Fibroblast of skin of scalp (primary cell): ENCODE results near the gene ENKD1.

ENCODE experiments used
- DNase-seq: peaks from one replicate; pipeline ENCODE4 v3.0.0-alpha.2; 2013

ENKD1 gene

DNA sequence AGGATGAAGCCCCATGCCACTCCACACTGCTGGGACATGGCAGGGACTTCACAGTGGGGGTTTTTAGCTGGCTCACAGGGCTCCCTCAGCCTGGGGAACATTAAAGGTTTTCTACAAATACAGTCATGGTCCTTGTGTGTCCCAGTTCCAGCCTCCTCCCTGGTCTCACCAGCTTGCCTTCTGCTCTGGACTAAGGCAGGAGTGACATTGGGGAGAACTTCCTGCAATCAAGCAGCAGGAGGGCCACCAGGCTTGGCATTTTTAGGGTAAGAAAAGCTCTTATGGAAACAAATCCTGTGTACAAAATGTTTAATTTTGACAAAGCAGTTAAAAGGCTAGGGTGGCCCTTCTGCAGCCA is 3.9 kb downstream of the ENKD1 start:
- DNase-seq, result no peak

DNA sequence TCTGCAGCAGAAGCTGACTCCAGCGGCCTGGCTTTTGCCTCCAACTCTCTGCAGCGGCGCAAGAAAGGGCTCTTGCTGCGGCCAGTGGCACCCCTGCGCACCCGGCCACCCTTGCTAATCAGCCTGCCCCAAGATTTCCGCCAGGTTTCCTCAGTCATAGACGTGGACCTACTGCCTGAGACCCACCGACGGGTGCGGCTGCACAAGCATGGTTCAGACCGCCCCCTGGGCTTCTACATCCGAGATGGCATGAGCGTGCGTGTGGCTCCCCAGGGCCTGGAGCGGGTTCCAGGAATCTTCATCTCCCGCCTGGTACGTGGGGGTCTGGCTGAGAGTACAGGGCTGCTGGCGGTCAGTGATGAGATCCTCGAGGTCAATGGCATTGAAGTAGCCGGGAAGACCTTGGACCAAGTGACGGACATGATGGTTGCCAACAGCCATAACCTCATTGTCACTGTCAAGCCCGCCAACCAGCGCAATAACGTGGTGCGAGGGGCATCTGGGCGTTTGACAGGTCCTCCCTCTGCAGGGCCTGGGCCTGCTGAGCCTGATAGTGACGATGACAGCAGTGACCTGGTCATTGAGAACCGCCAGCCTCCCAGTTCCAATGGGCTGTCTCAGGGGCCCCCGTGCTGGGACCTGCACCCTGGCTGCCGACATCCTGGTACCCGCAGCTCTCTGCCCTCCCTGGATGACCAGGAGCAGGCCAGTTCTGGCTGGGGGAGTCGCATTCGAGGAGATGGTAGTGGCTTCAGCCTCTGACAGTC is 4.5 kb downstream of the ENKD1 start:
- DNase-seq, result no peak

DNA sequence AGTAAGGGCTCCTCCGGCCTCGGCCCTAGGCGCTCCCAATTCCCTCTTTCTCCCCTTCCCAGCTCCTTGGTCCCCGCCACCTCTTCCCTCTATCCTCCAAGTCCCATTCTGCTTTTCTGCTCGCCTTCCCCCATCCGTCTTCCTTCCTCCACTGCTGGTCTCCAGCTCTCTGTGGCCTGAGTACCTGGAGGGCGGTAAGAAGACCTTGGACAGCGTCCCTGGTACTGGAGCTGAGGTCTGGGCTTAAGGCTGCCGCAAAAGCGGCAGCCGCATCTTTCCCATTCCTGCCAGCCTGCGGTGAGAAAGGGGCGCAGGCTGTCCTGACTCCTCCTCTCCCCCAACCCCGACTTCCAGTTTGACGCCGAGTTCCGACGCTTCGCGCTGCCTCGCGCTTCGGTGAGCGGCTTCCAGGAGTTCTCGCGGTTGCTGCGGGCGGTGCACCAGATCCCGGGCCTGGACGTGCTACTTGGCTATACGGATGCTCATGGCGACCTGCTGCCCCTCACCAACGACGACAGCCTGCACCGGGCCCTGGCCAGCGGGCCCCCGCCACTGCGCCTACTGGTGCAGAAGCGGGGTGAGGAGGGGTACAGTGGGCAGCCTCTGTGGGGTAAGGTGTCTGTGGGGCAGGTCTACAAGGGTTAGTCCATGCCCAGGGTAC is 5.3 kb downstream of the ENKD1 start:
- peak; percentile 21 for DNase-seq

DNA sequence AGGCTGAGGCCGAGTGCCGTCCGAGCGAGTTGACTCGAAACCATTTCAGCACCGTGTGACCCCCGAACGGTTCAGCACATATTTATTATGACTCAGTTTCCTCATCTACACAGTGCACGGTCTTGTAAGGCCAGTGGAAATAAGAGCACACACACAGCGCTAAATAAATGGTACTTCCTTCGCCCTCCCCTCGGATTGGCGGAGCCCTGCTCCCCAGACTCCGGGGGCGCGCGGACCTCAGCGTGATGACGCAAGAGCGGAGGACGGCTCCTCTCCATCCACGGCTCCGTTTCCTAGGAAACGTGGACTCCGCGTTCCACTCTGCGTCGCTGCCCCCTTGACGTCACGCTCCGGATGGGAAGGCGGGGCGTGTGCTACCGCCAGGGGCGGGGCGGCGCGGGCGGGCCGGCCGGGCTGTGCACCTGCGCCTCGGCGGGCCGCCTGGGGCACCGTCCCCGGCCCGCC is 6.0 kb downstream of the ENKD1 start, which contains the start of gene PARD6A:
Gene PARD6A (plus strand): TSS at position 397 of the 465 bp plus-strand sequence. CDS start 79 bp downstream, outside the sequence.
- peak; percentile 97 for DNase-seq

DNA sequence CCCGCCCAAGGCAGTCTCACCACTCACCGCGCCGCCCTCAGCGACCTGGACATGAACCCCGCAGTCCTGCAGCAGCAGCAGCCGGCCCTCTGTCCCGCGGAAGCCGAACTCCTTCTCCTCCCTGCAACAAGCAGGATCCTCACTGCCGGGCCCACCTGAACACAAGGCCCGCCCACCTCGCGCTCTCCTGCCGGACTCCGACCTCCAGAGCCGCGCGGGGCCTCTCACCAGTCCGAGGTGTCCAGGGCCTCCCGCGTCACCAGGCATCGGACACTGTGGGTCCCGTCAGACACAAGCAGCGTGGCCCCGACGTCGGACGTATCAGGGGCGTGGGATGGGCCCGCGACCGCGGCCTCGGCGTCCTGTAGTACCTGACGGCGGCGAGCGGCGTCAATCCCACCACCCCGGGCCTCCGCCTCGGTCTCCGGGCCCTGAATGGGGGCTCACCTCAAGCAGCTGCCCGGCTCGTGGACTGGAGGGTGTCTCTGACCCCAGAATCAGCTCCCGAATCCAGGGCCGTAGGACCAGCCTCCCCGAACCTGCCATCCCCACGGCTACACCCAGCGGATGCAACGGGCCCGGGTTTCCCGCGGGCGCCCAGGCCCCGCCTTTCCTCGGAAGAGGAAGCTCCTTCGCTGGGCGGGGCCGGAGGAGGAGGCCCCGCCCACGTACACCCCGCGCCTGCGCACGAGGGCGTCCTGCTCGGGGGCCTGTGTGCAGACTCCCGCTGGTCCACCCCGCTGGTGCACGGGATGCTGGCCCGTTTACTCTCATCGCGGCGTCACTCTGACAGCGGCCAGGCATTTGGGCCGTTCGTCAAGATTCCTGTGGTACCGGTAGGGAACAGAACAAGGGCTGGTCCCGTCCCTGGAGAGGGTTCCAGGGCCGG is 6.6 kb downstream of the ENKD1 start, which contains the start of gene ACD:
Gene ACD (minus strand): TSS at position 586 of the 889 bp plus-strand sequence. CDS start 40 bp downstream, at position 546.
- DNase-seq, result peak; percentile 91

DNA sequence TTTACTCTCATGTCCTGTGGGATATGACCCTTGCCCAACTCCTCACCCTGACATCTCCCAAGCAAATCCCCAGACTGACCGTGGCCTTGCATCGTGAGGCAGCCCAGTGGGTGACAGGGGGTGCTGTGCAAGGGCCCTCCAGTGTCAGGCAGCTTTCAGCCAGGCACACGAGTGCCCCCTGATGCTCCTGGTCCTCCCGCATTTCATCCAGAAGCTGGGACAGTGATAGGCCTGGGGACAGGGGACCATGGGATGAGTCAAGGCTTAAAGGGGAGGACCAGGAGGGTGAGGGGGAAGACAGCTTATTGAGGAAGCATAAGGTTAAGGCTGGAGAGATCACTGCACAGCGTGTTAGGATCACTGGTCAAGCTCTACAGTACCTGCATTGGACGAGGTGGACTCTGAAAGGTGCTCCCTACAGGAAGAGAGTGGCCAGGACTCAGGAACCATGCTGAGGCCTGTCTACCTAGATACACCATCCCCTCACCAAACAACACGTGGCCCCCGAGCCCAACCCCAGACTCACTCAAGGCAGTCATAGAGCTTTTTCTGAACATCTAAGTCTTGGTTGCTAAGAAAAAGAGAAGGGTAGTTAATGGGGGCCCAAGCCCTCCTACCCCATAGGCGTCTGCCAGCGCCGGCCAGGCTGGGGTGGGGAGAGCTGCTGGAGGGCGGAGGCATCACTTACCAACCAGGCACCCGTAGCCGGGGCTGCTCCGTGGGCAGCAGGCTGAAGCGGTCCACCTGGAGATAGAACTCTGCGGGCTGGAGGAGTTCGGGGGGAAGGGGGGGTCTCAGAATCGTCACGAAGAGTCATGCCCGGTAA is 7.5 kb downstream of the ENKD1 start:
- DNase-seq, result no peak

DNA sequence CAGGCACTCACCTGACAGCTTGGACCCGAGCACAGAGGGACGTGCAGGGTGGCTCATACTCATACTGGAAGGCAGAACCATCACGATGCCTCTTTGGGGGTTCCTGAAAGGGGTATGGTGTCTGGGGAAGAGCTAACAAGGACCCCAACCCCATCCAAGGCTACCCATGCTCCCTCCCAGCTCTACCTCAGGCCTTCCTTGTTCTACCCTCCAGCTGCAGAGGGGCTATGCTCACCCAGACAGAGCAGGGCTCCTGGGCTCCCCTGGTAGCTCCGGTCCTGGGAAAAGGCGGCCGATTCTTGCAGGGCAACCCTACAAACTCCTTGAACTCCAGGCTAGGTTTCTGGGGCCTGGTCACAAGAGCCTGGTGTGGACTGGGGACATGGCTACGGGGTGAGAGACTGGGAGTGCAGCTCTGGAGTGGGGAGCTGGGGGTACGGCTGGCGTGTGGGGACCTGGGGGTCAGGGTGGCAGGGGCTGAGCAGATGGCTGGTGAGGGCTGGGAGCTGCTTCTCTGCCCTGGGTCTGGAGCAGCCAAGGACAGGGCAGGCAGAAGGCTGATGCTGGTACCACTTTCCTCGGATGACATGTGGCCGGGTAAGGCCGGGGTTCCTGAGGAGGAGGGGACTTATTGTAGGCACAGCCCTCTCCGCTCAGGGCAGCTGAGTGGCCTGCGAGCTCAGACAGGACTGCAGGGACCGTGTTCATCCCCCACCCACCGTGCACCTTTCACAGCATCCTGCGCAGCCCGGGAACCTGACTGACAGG is 8.6 kb downstream of the ENKD1 start:
- DNase-seq, result no peak

DNA sequence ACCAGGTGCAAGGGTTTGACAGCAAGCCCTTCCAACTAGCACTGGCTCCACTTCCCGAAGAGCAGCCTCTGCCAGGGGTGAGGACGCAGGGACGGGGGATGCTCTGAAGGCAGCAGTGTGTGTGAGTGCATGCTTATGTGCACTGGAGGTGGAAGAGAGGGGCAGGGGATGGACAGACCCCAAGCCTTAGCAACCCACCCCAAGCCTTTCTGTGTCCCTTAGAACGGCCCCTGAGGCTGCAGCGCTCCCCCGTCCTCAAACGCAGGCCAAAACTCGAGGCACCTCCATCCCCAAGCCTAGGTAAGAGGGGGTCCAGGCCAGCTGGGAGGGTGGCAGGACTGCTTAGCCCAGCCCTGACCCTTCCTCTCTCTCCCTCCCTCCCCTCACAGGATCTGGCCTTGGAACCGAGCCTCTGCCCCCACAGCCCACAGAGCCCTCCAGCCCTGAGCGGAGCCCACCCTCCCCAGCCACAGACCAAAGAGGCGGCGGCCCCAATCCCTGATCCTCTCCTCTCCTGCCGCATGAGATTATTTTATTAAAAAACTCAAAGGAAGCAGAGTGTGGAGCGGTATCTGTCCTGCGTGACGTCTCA is 9.4 kb downstream of the ENKD1 start:
- no peak for DNase-seq

DNA sequence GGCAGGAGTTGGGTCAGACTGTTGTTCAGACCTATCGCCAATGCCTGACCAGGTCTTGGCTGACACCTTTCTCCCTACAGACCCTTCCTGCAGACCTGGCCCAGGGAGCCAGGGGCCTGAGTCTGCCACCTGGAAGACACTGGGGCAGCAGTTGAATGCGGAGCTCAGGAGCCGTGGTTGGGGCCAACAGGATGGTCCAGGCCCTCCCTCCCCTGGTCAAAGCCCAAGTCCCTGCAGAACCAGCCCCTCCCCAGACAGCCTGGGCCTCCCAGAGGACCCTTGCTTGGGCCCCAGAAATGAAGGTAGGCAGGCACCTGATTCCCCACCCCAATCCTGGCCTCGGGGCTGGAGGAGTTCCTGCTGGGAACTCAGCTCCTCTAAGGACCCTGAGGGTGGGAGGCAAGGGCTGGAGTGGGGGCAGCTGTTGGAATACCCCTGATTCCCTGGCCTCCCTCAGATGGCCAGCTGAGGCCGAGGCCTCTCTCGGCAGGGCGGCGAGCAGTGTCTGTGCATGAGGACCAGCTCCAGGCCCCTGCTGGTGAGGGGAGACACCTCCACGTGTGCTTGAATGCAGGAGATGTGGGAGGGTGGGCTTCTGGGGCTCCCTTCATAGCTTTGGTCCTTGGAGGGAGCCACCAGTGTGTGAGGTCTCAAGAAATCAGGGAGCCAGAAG is 10.1 kb downstream of the ENKD1 start:
- no peak for DNase-seq

DNA sequence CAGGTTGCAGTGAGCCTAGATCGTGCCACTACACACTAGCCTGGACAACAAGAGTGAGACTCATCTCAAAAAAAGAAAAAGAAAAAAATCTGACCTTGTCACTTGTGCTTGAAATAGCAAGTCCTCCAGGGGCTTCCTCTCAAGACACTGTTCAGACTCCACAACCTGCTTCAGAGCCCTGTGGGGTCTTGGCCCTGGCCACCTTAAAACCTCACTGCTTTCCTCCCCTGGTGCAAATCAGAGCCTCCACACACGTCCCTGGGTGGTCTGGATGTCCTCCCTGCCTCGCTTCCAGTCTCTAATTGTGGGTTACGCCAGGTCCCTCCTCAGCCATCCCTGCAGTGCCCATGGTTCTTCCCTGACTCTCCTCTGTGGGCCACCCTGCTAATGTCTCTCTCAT is 11.2 kb downstream of the ENKD1 start:
- DNase-seq, result no peak

DNA sequence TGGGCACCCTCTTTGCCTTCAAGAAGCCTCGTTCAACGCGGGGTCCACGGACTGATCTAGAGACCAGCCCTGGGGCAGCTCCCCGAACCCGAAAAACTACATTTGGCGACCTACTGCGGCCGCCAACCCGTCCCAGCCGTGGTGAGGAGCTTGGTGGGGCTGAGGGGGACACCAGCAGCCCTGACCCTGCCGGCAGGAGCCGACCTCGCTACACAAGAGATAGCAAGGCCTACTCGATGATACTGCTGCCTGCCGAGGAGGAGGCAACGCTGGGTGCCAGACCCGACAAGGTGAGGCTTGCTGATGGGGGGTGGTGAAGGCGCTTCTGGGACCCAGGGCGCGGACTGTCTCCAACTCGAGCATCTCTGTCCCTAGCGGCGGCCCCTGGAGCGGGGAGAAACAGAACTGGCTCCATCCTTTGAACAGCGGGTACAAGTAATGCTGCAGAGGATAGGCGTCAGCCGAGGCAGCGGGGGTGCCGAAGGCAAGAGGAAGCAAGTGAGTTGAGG is 12.1 kb downstream of the ENKD1 start:
- DNase-seq, result no peak

DNA sequence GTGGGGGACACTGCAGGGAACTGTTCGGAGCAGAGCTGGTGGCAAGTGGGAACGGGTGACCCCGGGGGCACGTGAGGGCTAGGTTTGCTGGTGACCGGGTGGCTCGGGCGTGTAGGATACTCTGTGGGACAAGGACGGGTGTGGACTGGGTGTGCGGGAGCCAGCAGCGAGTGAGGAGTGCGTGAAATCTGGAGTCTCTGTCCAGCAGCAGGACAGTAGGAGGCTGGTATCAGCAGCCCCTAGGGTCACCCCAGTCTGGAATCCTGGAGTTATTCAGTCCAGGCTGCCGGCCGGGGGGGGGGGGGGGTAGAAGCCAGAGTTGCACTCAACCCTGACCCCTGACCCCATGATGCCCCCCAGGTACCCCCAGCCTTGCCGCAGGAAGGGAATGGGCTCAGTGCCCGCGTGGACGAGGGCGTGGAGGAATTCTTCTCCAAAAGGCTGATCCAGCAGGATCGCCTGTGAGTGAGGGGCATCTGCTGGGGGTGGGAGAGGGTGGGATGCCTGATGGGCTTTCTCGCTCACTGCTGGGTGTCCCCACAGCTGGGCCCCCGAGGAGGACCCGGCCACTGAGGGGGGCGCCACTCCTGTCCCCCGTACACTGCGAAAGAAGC is 12.7 kb downstream of the ENKD1 start:
- no peak for DNase-seq

DNA sequence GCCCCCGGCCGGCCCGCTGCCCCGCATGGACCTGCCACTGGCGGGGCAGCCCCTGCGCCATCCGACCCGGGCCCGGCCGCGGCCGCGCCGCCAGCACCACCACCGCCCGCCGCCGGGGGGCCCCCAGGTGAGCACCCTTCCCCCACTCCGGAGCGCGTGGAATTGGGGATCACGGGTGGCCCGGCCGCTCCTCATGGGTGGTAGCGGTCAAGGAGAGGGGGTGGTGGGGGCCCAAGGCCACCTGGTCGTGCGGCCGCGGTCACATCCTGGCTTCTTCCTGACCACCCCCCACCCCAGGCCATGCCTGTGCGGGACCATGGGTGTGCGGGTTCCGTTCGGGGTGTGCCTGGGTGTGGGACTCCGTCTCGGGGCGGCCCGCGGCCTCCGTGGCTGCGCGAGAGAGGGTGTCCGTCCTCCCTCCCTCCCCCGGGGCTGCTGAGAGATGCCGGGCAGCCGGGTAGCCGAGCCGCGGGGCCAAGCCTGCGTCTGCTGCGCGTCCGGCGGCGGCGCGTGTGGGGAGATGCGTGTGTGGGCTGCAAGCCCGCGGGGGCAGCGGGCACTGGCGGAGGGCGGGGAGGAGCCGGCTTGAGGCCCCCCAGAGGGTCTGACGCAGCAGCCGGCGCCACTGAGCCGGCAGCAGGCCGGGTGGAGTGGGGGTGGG is 13.3 kb downstream of the ENKD1 start:
- peak; percentile 38 for DNase-seq

DNA sequence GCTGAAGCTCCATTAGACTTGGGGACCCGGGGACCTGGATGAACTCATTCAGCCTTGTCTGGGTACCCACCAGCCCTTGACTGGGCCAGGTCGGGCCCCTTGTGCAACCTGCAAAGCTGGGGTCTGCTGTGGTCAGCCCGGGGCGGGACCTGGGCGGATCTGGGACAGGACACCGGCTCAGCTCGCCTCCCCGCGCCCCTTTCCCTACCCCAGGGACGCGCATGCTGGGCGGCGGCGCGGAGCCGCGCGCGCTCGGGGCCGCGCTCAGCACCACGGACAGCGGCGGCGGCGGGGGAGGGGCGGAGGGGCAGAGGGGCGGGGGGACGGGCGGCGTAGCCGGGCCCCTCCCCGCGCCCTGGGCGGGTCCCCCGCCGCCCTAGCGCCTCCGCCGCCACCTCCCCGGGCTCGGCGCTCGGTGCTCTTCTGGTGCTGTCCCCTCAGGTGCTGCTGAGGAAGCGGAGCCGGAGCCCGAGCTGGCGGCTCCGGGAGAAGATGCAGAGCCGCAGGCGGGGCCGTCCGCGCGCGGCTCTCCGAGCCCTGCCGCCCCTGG is 13.9 kb downstream of the ENKD1 start:
- DNase-seq, result peak; percentile 31

DNA sequence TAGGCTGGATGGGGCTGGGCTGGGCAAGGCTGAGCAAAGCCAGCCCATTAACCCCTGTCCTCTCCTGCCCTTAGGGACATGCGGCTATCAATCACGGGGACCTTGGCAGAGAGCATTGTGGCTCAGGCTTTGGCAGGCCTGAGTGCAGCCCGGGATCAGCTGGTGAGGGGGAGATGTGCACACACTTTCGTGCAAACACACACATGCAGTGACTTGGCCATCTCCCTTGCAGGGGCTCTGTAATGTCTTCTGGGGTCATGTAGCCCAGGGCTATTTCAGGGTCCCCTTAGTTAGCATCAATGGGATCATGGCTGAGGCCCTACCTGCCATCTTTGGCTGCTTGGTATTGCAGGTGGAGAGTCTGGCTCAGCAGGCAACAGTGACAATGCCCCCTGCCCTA is 14.7 kb downstream of the ENKD1 start:
- no peak for DNase-seq

DNA sequence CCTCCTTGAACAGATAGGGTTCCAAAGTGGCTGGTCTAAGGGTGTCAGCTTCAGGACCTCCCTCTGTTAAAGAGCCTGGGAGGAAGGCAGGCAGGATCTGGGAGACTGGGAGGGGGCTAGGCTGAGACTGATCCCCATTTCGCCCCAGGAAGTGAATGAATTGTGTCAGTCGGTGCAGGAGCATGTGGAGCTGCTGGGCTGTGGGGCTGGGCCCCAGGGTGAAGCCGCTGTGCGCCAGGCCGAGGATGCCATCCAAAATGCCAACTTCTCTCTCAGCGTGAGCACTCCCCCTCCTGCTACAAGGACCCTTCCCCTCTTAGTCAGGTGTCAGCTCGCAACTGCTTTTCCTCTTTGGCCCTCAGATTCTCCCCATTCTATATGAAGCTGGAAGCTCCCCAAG is 15.5 kb downstream of the ENKD1 start:
- DNase-seq, result no peak

DNA sequence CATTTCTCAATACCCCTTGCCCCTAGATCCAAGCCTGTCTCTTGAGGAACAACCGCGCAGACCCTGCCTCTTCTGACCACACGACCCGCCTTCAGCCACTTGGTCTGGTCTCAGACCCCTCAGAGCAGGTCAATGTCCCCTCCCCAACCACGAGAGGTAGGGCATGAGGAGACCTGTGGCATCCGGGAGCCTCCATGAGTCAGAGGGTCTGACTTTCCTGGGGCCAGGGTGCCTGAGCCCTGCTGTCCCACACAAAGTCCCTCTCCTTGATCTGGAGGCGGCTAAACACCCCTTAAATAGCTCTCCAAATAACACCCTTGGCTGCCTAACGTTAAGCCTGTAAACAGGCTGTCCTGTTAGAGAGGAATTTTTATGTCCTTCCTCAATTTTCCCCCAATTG is 16.5 kb downstream of the ENKD1 start:
- no peak for DNase-seq

DNA sequence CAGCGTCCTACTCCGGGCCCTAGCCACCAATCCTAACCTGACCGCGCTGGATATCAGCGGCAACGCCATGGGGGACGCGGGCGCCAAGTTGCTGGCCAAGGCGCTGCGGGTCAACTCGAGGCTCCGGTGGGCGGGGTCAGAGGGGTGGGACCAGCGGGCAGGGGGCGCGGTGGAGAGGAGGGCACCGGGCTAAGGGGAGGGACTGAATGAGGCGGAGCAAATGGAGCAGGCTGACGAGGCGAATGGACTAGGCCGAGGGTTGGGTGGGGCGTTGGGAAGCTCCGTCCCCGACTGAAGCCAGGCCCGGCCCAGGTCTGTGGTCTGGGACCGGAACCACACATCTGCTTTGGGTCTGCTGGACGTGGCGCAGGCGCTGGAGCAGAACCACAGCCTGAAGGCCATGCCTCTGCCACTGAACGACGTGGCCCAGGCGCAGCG is 17.0 kb downstream of the ENKD1 start:
- no peak for DNase-seq
